Activated CD8-positive, alpha-beta T cell treated with anti-CD3 and anti-CD28 coated beads, Interleukin-2, amount 10 ng/mL, durations not matched to agents 7 days and 5 days (primary cell): ENCODE results near the gene INTS15. TPM values are rescaled to one million over a fixed set of nuclear protein-coding genes. Genes with fewer than 3 reads are reported as not detected.
A peak's percentile ranks its signal among the peaks of the same experiment; 100 is the strongest.

Experiments
- ATAC-seq: fragments of 150-1000 bp; cut with Tn5 transposase; one replicate; pipeline ENCODE4 v1.10.0; 2021; ENCODE audit warnings: moderate library complexity
- CTCF ChIA-PET: fragments of 350-600 bp; sonication (Branson Sonifier 250); formaldehyde crosslinking; loops from one replicate; lab custom pipeline; 2021; ENCODE audit warnings: antibody characterized with exemption; lab: Charles Lee
- POLR2A ChIA-PET: fragments of 350-600 bp; sonication (Branson Sonifier 250); formaldehyde crosslinking; loops from one replicate; lab custom pipeline; 2021; ENCODE audit warnings: antibody characterized with exemption; lab: Charles Lee
- DNase-seq: peaks from one replicate; pipeline ENCODE4 v3.0.0-alpha.2; 2020
- H3K27ac Mint-ChIP-seq: one replicate; pipeline ENCODE4 v1.8.0; 2021; ENCODE audit warnings: mild to moderate bottlenecking, mixed read lengths
- H3K27me3 Mint-ChIP-seq: one replicate; pipeline ENCODE4 v1.8.0; 2021; ENCODE audit warnings: low read depth, mixed read lengths
- H3K36me3 Mint-ChIP-seq: one replicate; pipeline ENCODE4 v1.8.0; 2021; ENCODE audit warnings: low read depth, mixed read lengths
- H3K4me1 Mint-ChIP-seq: one replicate; pipeline ENCODE4 v1.8.0; 2021; ENCODE audit warnings: low read depth, mixed read lengths
- H3K4me3 Mint-ChIP-seq: one replicate; pipeline ENCODE4 v1.8.0; 2021; ENCODE audit warnings: mild to moderate bottlenecking, mixed read lengths
- H3K9me3 Mint-ChIP-seq: one replicate; pipeline ENCODE4 v1.8.0; 2022; ENCODE audit warnings: mixed read lengths; ENCODE audit not compliant: insufficient read depth
- total RNA-seq, 2 experiments: library from RNA; stranded (reverse); gene quantifications; one replicate each; pipeline ENCODE4 v1.2.3, GENCODE V29; 2021

The INTS15 gene
- total RNA-seq, result 10 to 100 TPM; 40.9 to 42.7 TPM

DNA sequence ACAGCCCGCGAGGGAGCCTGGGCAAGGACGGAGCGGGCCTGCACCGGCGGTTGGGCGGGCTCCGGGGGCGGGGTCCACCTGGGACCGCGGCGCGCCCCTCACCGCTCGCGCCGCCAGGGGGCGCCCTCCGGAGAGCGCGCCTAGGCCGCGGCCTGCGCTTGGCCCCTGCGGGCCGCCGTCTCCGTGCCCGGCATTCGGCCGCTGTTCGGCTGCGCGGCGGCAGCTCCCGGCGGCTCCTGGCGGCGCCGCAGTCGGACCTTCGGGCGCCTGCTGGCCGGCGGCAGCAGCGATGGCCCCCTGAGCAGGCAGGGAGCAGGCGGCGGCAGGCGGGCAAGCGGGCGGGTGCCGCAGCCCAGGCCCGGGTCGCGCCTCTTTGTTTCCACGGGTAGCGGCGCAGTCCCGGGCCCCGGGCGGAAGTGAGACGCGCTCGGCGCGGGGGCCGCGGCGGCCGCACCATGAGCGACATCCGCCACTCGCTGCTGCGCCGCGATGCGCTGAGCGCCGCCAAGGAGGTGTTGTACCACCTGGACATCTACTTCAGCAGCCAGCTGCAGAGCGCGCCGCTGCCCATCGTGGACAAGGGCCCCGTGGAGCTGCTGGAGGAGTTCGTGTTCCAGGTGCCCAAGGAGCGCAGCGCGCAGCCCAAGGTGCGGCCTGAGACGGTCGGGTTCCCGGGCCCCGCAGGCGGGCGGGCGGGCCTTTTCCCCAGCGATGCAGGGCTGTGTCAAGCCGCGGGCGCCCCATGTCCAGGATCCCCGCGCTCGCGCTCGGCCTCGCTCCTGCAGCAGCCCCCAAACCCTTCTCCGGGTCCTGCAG lies at the start of gene INTS15:
INTS15 (plus strand) TSS at position 193 of the 816 bp plus-strand sequence; CDS start at position 456, 263 bp downstream.
- Mint-ChIP-seq H3K9me3 (no peaks in the 10 kb centered on the region), H3K4me3 (peak within 1 kb of the TSS; percentile 82), H3K27me3 (no peaks in the 10 kb centered on the region), H3K4me1 (peaks cover 20% of the 10 kb centered on the region), H3K27ac (peak within 1 kb of the TSS; percentile 86), H3K36me3 (peaks cover 50% of the 10 kb centered on the region)
- DNase-seq (peak; percentile 81), ATAC-seq (peak; percentile 94)
- CTCF ChIA-PET, result interaction anchor here (0.9 to 1.8 kb wide), 10 partner anchors 9 to 267 kb away, joined by 3 to 18 read pairs (median 6); partner anchors contain the start of genes DAGLB and ZDHHC4
- POLR2A ChIA-PET, result interaction anchor here (0.6 to 4.0 kb wide), 4 partner anchors 10 to 236 kb away, joined by 3 to 24 read pairs (median 7); partner anchors contain the start of gene ZDHHC4

DNA sequence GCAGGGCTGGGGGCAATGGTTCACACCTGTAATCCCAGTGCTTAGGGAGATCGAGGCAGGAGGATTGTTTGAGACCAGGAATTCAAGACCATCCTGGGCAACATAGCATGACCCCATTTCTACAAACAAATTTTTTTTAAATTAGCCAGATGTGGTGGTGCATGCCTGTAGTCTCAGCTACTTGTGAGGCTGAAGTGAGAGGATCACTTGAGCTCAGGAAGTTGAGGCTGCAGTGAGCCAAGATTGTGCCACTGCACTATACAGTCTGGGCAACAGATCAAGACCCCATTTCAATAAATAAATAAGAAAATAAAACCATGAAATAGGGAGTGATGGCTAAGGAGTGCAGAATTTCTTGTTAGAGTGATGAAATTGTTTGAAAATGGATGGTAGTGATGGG lies 47.5 kb upstream of the INTS15 start:
- CTCF ChIA-PET, result no interaction called here
- Mint-ChIP-seq H3K36me3 (no peaks in the 10 kb centered on the region), H3K27me3 (peaks cover 7% of the 10 kb centered on the region), H3K4me3 (no peak overlapping the region), H3K9me3 (no peaks in the 10 kb centered on the region), H3K4me1 (peaks cover 10% of the 10 kb centered on the region), H3K27ac (no peak overlapping the region)
- POLR2A ChIA-PET, result no interaction called here
- DNase-seq, result no peak
- no peak for ATAC-seq

DNA sequence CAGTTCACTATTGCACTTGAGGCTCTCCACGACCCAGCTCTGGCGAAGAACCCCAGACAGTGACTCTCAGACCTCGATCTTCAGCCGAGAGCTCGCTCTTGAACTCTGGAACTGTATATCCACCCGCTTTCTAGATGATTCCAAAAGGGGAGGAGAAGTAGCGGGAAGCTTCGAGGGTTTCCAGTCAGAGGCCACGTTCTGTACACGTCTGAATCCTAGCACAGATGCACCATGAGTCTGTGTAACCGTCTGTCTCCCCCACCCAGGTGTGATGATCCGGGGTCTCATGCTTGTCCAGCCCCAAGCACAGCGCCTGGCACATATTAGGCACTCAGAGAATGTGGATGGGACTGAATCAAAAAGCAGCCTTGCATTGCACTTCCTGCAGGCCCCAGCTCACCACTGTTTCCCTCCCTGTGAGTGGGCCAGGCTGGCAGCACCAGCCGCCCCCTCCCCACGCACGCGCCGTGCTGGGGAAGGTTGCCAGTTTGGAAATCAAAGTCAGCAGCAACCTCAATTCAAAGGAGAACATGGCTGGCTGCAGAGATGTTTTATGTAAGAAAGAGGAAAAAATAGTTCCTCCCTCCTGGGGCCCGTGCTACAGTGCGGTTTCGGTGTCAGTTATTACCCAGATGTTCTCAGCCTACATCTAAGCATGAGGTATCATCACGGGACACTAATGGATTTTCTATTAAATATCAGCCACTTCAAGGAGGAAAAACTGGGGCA lies 44.3 kb upstream of the INTS15 start:
- DNase-seq (no peak), ATAC-seq (no peak)
- Mint-ChIP-seq H3K27ac (no peak overlapping the region), H3K4me1 (peaks cover 14% of the 10 kb centered on the region), H3K9me3 (no peaks in the 10 kb centered on the region), H3K36me3 (no peaks in the 10 kb centered on the region), H3K27me3 (peaks cover 2% of the 10 kb centered on the region), H3K4me3 (no peak overlapping the region)
- ChIA-PET POLR2A (no interaction called here), CTCF (no interaction called here)

- Mint-ChIP-seq H3K4me1 (peaks cover 14% of the 10 kb centered on the region), H3K36me3 (no peaks in the 10 kb centered on the region), H3K27ac (no peak overlapping the region), H3K9me3 (no peaks in the 10 kb centered on the region), H3K4me3 (no peak overlapping the region), H3K27me3 (peaks cover 2% of the 10 kb centered on the region)
- ChIA-PET POLR2A (no interaction called here), CTCF (no interaction called here)
- no peak for DNase-seq
- ATAC-seq, result no peak
Observed at GRCh38 chr7:6546498-6547251, 43.1 kb upstream of the INTS15 start.

- no peak overlapping the region for H3K4me3 Mint-ChIP-seq
- POLR2A ChIA-PET, result no interaction called here
- H3K27ac Mint-ChIP-seq, result no peak overlapping the region
- H3K9me3 Mint-ChIP-seq, result no peaks in the 10 kb centered on the region
- H3K4me1 Mint-ChIP-seq, result peaks cover 14% of the 10 kb centered on the region
- H3K27me3 Mint-ChIP-seq, result peaks cover 2% of the 10 kb centered on the region
- H3K36me3 Mint-ChIP-seq, result no peaks in the 10 kb centered on the region
- CTCF ChIA-PET, result interaction anchor here (1.5 kb wide), 1 partner anchor 11 kb away, joined by 6 read pairs; no protein-coding TSS in a partner anchor
- no peak for DNase-seq
- ATAC-seq, result no peak
Observed at GRCh38 chr7:6547400-6547799, 42.4 kb upstream of the INTS15 start.

GRCh38 chr7:6551016-6551511 lies 38.8 kb upstream of the INTS15 start, which contains the start of gene GRID2IP:
TSS of gene GRID2IP (minus strand) at chr7:6551461. CDS start at chr7:6551436, 25 bp downstream.
- Mint-ChIP-seq H3K4me3 (no peak within 1 kb of the TSS), H3K27ac (no peak within 1 kb of the TSS), H3K4me1 (peaks cover 11% of the 10 kb centered on the region), H3K27me3 (no peaks in the 10 kb centered on the region), H3K9me3 (no peaks in the 10 kb centered on the region), H3K36me3 (no peaks in the 10 kb centered on the region)
- ATAC-seq (no peak), DNase-seq (no peak)
- ChIA-PET CTCF (no interaction called here), POLR2A (no interaction called here)

- Mint-ChIP-seq H3K36me3 (no peaks in the 10 kb centered on the region), H3K27me3 (no peaks in the 10 kb centered on the region), H3K27ac (no peak overlapping the region), H3K4me3 (no peak overlapping the region), H3K4me1 (peaks cover 11% of the 10 kb centered on the region), H3K9me3 (no peaks in the 10 kb centered on the region)
- POLR2A ChIA-PET, result interaction anchor here (1.1 kb wide), 1 partner anchor 1012 kb away, joined by 4 read pairs; no protein-coding TSS in a partner anchor
- CTCF ChIA-PET, result interaction anchor here (1.6 kb wide), 1 partner anchor 37 kb away, joined by 5 read pairs; the partner anchor contains the start of gene INTS15
- ATAC-seq, result no peak
- DNase-seq, result no peak
Observed at GRCh38 chr7:6553448-6554044, 36.3 kb upstream of the INTS15 start.

- Mint-ChIP-seq H3K27ac (peak overlapping the region; percentile 82), H3K9me3 (no peaks in the 10 kb centered on the region), H3K4me1 (peaks cover 6% of the 10 kb centered on the region), H3K27me3 (peaks cover 2% of the 10 kb centered on the region), H3K4me3 (peak overlapping the region; percentile 34), H3K36me3 (no peaks in the 10 kb centered on the region)
- DNase-seq, result no peak
- CTCF ChIA-PET, result interaction anchor here (0.8 to 1.7 kb wide), 4 partner anchors 20 to 39 kb away, joined by 3 to 5 read pairs (median 4); partner anchors contain the start of gene INTS15
- ATAC-seq, result peak; percentile 28
- POLR2A ChIA-PET, result interaction anchor here (0.9 kb wide), 1 partner anchor 21 kb away, joined by 3 read pairs; no protein-coding TSS in a partner anchor
Observed at GRCh38 chr7:6554848-6555247, 35.0 kb upstream of the INTS15 start.

GRCh38 chr7:6556196-6556595 lies 33.6 kb upstream of the INTS15 start:
- Mint-ChIP-seq H3K36me3 (no peaks in the 10 kb centered on the region), H3K27ac (no peak overlapping the region), H3K9me3 (no peaks in the 10 kb centered on the region), H3K4me3 (no peak overlapping the region), H3K4me1 (peaks cover 6% of the 10 kb centered on the region), H3K27me3 (peaks cover 3% of the 10 kb centered on the region)
- ATAC-seq (no peak), DNase-seq (no peak)
- POLR2A ChIA-PET, result no interaction called here
- CTCF ChIA-PET, result no interaction called here

- ChIA-PET CTCF (interaction anchor here (0.5 to 2.9 kb wide), 16 partner anchors 11 to 63 kb away, joined by 3 to 32 read pairs (median 3); partner anchors contain the start of gene ZDHHC4), POLR2A (interaction anchor here (0.6 to 1.6 kb wide), 3 partner anchors 19 to 43 kb away, joined by 3 to 5 read pairs (median 3); partner anchors contain the start of gene ZDHHC4)
- peak; percentile 34 for DNase-seq
- H3K27me3 Mint-ChIP-seq, result peaks cover 3% of the 10 kb centered on the region
- H3K9me3 Mint-ChIP-seq, result no peaks in the 10 kb centered on the region
- H3K4me3 Mint-ChIP-seq, result no peak overlapping the region
- no peak overlapping the region for H3K27ac Mint-ChIP-seq
- ATAC-seq, result no peak
- H3K4me1 Mint-ChIP-seq, result peaks cover 9% of the 10 kb centered on the region
- no peaks in the 10 kb centered on the region for H3K36me3 Mint-ChIP-seq
Observed at GRCh38 chr7:6558837-6559236, 31.0 kb upstream of the INTS15 start.
